Epithelial cell of proximal tubule (primary cell): ENCODE data around the gene SPATA25. TPM values are rescaled to one million over a fixed set of nuclear protein-coding genes. Genes with fewer than 3 reads are reported as not detected.

Experiments used
- DNase-seq: peaks from one replicate; pipeline ENCODE4 v3.0.0-alpha.2; 2011; ENCODE audit warnings: low read depth
- H3K4me3 ChIP-seq: 2 replicates; pipeline ENCODE4 v1.5.1; 2011; ENCODE audit warnings: low read depth, mild to moderate bottlenecking, low read length
- CTCF ChIP-seq: conservative IDR thresholded peaks from 2 replicates; pipeline ENCODE4 v1.5.1; 2012; ENCODE audit warnings: low read depth, mild to moderate bottlenecking, low read length
- total RNA-seq: library from RNA; depleted of rRNA; stranded (reverse); fragments of >200 nt; gene quantifications from 2 replicates; pipeline ENCODE4 v1.2.3, GENCODE V29; 2015

The SPATA25 gene
- total RNA-seq, 1 donor from 2014 or later, result not detected

DNA sequence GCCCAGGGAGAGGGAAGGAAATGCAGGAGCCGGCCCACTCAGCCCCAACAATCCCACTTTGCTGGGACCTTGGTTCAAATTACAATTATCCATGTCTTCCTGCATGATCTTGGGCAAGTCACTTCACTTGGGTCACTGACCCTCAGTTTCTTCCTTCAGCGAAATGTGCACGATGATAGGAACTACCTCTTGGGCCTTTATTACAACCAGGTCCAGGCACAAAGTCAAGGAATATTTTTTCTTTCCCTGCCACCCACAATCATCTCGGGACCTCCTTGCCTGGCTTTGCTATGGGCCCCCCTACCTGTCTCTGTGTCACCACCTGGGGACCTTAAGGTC is 24.9 kb upstream of the SPATA25 start:
- no peak for TF ChIP-seq CTCF
- H3K4me3 ChIP-seq, result peak overlapping the region; percentile 52
- no peak for DNase-seq

DNA sequence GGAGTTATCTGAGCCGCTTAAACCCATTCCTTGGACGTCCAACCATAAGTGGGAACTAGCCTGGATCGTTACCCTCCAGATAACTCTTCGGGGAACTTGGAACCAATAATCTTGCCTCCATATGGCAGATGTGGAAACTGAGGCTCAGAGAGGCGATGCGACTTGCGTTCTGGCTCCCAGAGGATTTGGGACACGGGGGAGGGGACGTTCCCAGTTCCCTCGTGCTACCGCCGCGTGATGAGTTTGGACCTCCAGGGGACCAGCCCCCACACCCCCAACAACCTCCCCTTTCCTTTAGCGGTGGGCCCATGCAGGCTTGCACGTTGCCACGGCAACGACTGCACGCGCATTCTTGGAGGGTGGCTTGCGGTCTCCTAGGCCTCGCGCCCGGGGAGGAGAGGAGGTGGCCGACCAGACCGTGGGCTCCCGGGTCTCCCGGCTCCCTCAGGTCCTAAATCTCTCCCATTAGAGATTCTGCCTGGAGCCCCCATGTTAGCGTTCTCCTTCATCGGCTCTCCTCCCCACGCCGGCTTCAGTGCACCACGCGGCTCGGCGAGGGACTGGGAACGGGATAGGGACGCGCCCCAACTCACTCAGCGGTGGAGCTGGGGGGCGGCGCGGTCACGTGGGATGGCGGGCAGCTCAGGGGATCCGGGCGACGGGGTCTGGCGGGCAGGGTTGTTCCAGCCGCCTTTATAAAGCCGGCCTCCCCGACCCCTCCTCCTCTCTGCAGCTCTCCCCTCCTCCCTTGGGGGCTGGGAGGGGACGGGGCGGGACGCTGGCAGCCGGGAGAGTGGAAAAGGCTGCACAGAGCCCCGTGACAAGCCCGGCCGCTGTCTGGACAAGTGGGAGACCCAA is 24.3 kb upstream of the SPATA25 start, which contains the start of gene PLTP:
Gene PLTP (minus strand): TSS at position 670 of the 858 bp plus-strand sequence. CDS start 703 bp downstream, outside the sequence.
- DNase-seq, result no peak
- TF ChIP-seq CTCF, result no peak
- peak within 1 kb of the TSS; percentile 52 for H3K4me3 ChIP-seq

DNA sequence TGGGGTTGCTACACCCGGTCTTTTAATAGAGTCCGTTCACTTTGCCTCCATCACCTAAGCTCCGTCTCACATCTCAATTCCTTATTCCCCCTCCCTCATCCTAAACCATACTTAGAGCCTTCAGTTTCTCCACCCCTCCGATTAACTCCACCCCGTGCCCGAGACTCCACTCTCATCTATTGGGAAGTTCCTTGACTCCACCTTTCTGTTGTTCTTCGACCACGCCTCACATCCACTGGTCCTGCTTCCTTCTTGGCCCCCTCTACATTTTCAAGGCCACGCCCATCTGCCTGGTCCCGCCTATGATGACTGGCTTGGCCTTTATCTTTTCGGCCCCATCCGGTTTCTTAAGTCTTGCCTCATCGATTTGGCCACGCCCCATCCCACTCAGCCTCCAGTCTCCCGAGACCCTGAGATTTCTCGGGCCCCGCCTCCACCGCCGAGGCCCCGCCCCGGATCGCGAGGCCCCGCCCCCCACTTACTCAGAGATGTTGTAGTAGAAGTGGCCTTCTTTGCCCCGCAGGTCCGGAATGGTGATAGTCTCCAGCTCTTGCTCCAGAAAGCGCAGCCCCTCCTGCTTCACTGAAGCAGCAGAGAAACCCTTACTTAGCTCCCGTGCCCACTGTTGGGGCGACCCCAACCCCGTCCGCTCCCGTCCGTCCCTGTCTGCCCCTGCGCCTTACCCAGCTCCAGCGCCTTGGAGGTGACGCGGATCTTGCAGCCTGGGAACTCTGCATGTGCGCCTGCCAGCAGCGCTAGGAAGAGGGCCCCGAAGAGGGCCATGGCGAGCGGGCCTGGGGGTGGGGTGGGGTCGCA is 23.5 kb upstream of the SPATA25 start:
- TF ChIP-seq CTCF, result no peak
- peak; percentile 65 for DNase-seq
- H3K4me3 ChIP-seq, result peak overlapping the region; percentile 52

DNA sequence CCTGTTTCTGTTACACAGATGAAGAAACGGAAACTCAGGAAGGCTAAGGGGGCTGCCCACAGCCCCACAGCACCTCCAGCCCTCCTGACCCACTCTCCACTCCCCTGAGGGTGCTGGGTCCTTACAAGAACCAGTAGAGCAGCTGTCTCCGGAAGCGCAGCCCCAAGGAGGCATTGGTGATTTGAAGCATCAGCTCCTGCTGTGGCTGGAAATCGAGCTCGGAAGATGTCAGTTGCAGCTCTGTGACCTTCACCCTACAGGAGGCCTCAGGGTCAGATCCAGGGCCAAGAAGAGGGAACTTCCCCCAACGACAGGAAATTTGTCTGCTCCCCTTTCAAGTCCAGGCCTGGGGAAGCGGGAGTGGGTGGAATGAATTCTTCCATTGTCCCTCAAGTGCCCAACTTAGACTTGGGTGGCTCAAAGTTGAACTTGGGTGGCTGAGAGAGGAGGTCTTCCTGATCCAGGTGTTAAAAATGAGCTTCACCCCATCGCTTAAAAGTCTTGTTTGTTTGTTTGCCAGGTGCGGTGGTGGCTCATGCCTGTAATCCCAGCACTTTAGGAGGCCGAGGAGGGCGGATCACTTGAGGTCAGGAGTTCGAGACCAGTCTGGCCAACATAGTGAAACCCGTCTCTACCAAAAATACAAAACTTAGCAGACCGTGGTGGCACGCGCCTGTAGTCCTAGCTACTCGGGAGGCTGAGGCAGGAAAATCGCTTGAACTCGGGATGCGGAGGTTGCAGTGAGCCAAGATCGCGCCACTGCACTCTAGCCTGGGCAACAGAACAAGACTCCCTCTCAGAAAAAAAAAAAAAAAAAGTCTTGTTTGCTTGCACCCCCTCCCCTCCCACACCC is 22.6 kb upstream of the SPATA25 start:
- no peak overlapping the region for H3K4me3 ChIP-seq
- no peak for DNase-seq
- no peak for TF ChIP-seq CTCF

GRCh38 chr20:45909336-45909808 is 21.9 kb upstream of the SPATA25 start:
- TF ChIP-seq CTCF, result no peak
- no peak for DNase-seq
- no peak overlapping the region for H3K4me3 ChIP-seq

GRCh38 chr20:45908084-45908483 is 20.7 kb upstream of the SPATA25 start:
- no peak for DNase-seq
- no peak overlapping the region for H3K4me3 ChIP-seq
- no peak for TF ChIP-seq CTCF
